WTC11 (cell line): ENCODE results near the gene ZKSCAN3. TPM values are rescaled to one million over a fixed set of nuclear protein-coding genes. Genes with fewer than 3 reads are reported as not detected.
"Not testable (repeated sequence)": the region's sequence is repeated elsewhere in the genome, so short reads cannot be mapped to it uniquely, and the experiment has no call there.

ENCODE experiments used
- ATAC-seq: fragments of 200-7000 bp; cut with Tn5 transposase; 2 replicates; pipeline ENCODE4 v1.10.0; 2021; ENCODE audit warnings: mild to moderate bottlenecking, moderate library complexity
- CTCF ChIA-PET: fragments of 300-600 bp; sonication (Branson Sonifier 250); formaldehyde crosslinking; loops from one replicate; lab custom pipeline; 2021; ENCODE audit warnings: antibody characterized with exemption; lab: Charles Lee
- POLR2A ChIA-PET: fragments of 350-600 bp; sonication (Branson Sonifier 250); formaldehyde crosslinking; loops from one replicate; lab custom pipeline; 2021; ENCODE audit warnings: antibody characterized with exemption; lab: Charles Lee
- DNase-seq: peaks from one replicate; pipeline ENCODE4 v3.0.0; 2021; ENCODE audit warnings: low spot score
- H3K27ac Mint-ChIP-seq: 2 replicates; pipeline ENCODE4 v1.8.0; 2021; ENCODE audit warnings: mixed read lengths
- H3K27me3 Mint-ChIP-seq: 2 replicates; pipeline ENCODE4 v1.8.0; 2021; ENCODE audit warnings: low read depth, mild to moderate bottlenecking, moderate library complexity, mixed read lengths
- H3K36me3 Mint-ChIP-seq: 2 replicates; pipeline ENCODE4 v1.8.0; 2021; ENCODE audit warnings: mixed read lengths
- H3K4me1 Mint-ChIP-seq: 2 replicates; pipeline ENCODE4 v1.8.0; 2022; ENCODE audit warnings: mixed read lengths
- H3K4me3 Mint-ChIP-seq: 2 replicates; pipeline ENCODE4 v1.8.0; 2021; ENCODE audit warnings: mild to moderate bottlenecking, moderate library complexity, mixed read lengths
- H3K9me3 Mint-ChIP-seq: 2 replicates; pipeline ENCODE4 v1.8.0; 2021; ENCODE audit warnings: mixed read lengths
- ATF1 ChIP-seq: sonication (generic); formaldehyde crosslinking; IDR thresholded peaks from 2 replicates; pipeline ENCODE4 v1.8.1; 2023; ENCODE audit warnings: mild to moderate bottlenecking, moderate library complexity, missing genetic modification reagents
- CREB1 ChIP-seq: sonication (generic); formaldehyde crosslinking; IDR thresholded peaks from 2 replicates; pipeline ENCODE4 v1.8.0; 2023; ENCODE audit warnings: mild to moderate bottlenecking, missing genetic modification reagents
- E2F1 ChIP-seq: sonication (generic); formaldehyde crosslinking; IDR thresholded peaks from 2 replicates; pipeline ENCODE4 v1.8.0; 2022; ENCODE audit warnings: mild to moderate bottlenecking, missing genetic modification reagents
- ELF4 ChIP-seq: sonication (generic); formaldehyde crosslinking; IDR thresholded peaks from 2 replicates; pipeline ENCODE4 v1.8.1; 2022; ENCODE audit warnings: low read depth, mild to moderate bottlenecking, moderate library complexity, missing genetic modification reagents
- ERG ChIP-seq: fragments of 250-450 bp; sonication (Bioruptor Pico); IDR thresholded peaks from 2 replicates; pipeline ENCODE4 v1.8.0; 2021; ENCODE audit warnings: mild to moderate bottlenecking
- FOXK1 ChIP-seq: sonication (generic); formaldehyde crosslinking; IDR thresholded peaks from 2 replicates; pipeline ENCODE4 v1.8.0; 2022; ENCODE audit warnings: mild to moderate bottlenecking, moderate library complexity, missing genetic modification reagents
- GABPB1 ChIP-seq: sonication (generic); formaldehyde crosslinking; IDR thresholded peaks from 2 replicates; pipeline ENCODE4 v1.8.1; 2023; ENCODE audit warnings: mild to moderate bottlenecking, missing genetic modification reagents
- HMGA2 ChIP-seq: fragments of 250-450 bp; sonication (Bioruptor Pico); IDR thresholded peaks from 2 replicates; pipeline ENCODE4 v1.4.0; 2021; ENCODE audit warnings: mild to moderate bottlenecking, moderate library complexity
- JUN ChIP-seq: sonication (generic); formaldehyde crosslinking; IDR thresholded peaks from 2 replicates; pipeline ENCODE4 v1.8.0; 2023; ENCODE audit warnings: mild to moderate bottlenecking, missing genetic modification reagents
- NR3C1 ChIP-seq: sonication (generic); formaldehyde crosslinking; conservative IDR thresholded peaks from 2 replicates; pipeline ENCODE4 v1.8.1; 2023; ENCODE audit warnings: low read depth, mild to moderate bottlenecking, missing genetic modification reagents
- TCF7 ChIP-seq: sonication (generic); formaldehyde crosslinking; IDR thresholded peaks from 2 replicates; pipeline ENCODE4 v1.8.0; 2022; ENCODE audit warnings: mild to moderate bottlenecking, low read depth, missing genetic modification reagents, moderate library complexity
- USF1 ChIP-seq: sonication (generic); formaldehyde crosslinking; IDR thresholded peaks from 2 replicates; pipeline ENCODE4 v1.8.0; 2022; ENCODE audit warnings: mild to moderate bottlenecking, missing genetic modification reagents
- ZNF263 ChIP-seq: sonication (generic); formaldehyde crosslinking; IDR thresholded peaks from 2 replicates; pipeline ENCODE4 v1.8.1; 2022; ENCODE audit warnings: low read depth, mild to moderate bottlenecking, moderate library complexity, missing genetic modification reagents
- ZNF281 ChIP-seq: sonication (generic); formaldehyde crosslinking; IDR thresholded peaks from 2 replicates; pipeline ENCODE4 v1.8.0; 2023; ENCODE audit warnings: mild to moderate bottlenecking, missing genetic modification reagents
- ZNF317 ChIP-seq: sonication (generic); formaldehyde crosslinking; IDR thresholded peaks from 2 replicates; pipeline ENCODE4 v1.8.1; 2023; ENCODE audit warnings: low read depth, mild to moderate bottlenecking, moderate library complexity, missing genetic modification reagents, borderline replicate concordance
- total RNA-seq: library from RNA; stranded (reverse); gene quantifications from 3 replicates; pipeline ENCODE4 v1.2.3, GENCODE V29; 2021

The ZKSCAN3 gene
- total RNA-seq, 1 experiment from 2014 or later, result 5.4 TPM

GRCh38 chr6:28311139-28311823, 38.5 kb upstream of the ZKSCAN3 start:
- Mint-ChIP-seq H3K27me3 (no peaks in the 10 kb centered on the region), H3K9me3 (peaks cover 27% of the 10 kb centered on the region), H3K36me3 (no peaks in the 10 kb centered on the region), H3K4me3 (no peak overlapping the region), H3K27ac (peak overlapping the region; percentile 58; the same call in 1 of the 2 replicates), H3K4me1 (peaks cover 23% of the 10 kb centered on the region)
- ChIA-PET POLR2A (no interaction called here), CTCF (interaction anchor here (2.5 kb wide), 1 partner anchor 45 kb away, joined by 7 read pairs; no protein-coding TSS in a partner anchor)
- ATAC-seq, result no peak; the same call in 1 of the 2 replicates
- TF ChIP-seq ATF1 (CRISPR knock-in tag) (no peak), HMGA2 (CRISPR knock-in tag) (no peak), ZNF281 (CRISPR knock-in tag) (no peak), TCF7 (CRISPR knock-in tag) (no peak), JUN (CRISPR knock-in tag) (no peak), E2F1 (CRISPR knock-in tag) (no peak), FOXK1 (CRISPR knock-in tag) (no peak), GABPB1 (CRISPR knock-in tag) (no peak), NR3C1 (CRISPR knock-in tag) (no peak), ZNF317 (CRISPR knock-in tag) (no peak), USF1 (CRISPR knock-in tag) (no peak), ERG (no peak)
- no peak for DNase-seq

GRCh38 chr6:28312939-28313338, 36.8 kb upstream of the ZKSCAN3 start:
- no peak overlapping the region for H3K27ac Mint-ChIP-seq
- CTCF ChIA-PET, result no interaction called here
- no peaks in the 10 kb centered on the region for H3K27me3 Mint-ChIP-seq

GRCh38 chr6:28315628-28316027, 34.1 kb upstream of the ZKSCAN3 start:
- no peak for TF ChIP-seq CREB1 (CRISPR knock-in tag)
- no peak for TF ChIP-seq ZNF263 (CRISPR knock-in tag)
- no peak for TF ChIP-seq NR3C1 (CRISPR knock-in tag)
- TF ChIP-seq, all 79 proteins: peak for 0
- peaks cover 5% of the 10 kb centered on the region for H3K4me1 Mint-ChIP-seq
- POLR2A ChIA-PET, result no interaction called here
- no peak overlapping the region for H3K27ac Mint-ChIP-seq
- H3K36me3 Mint-ChIP-seq, result peaks cover under 1% of the 10 kb centered on the region; the same call in 1 of the 2 replicates
- H3K9me3 Mint-ChIP-seq, result peaks cover 7% of the 10 kb centered on the region
- no peak for ATAC-seq
- CTCF ChIA-PET, result no interaction called here
- no peak overlapping the region for H3K4me3 Mint-ChIP-seq
- no peaks in the 10 kb centered on the region for H3K27me3 Mint-ChIP-seq
- DNase-seq, result no peak

More at GRCh38 chr6:28312939-28313338, 36.8 kb upstream of the ZKSCAN3 start:
- TF ChIP-seq ELF4 (CRISPR knock-in tag) (no peak), FOXK1 (CRISPR knock-in tag) (no peak)
- Mint-ChIP-seq H3K9me3 (peaks cover 15% of the 10 kb centered on the region; the same call in 1 of the 2 replicates), H3K4me1 (peaks cover 23% of the 10 kb centered on the region), H3K4me3 (no peak overlapping the region), H3K36me3 (no peaks in the 10 kb centered on the region)
- POLR2A ChIA-PET, result no interaction called here
- ATAC-seq (peak; percentile 79), DNase-seq (peak; percentile 17)

- H3K4me1 Mint-ChIP-seq, CTCF ChIA-PET, H3K9me3 Mint-ChIP-seq, ATAC-seq, H3K36me3 Mint-ChIP-seq, DNase-seq, H3K27ac Mint-ChIP-seq, H3K27me3 Mint-ChIP-seq, H3K4me3 Mint-ChIP-seq, POLR2A ChIA-PET: not testable (repeated sequence)
Measured at GRCh38 chr6:28317866-28318265, 31.9 kb upstream of the ZKSCAN3 start.
